ENCODE results near the gene FDCSP. TPM values are rescaled to one million over a fixed set of nuclear protein-coding genes. Genes with fewer than 3 reads are reported as not detected.

FDCSP gene
- total and polyA plus RNA-seq, 2 donors (not counting 1 experiment from before 2014, with no cell fraction given): not detected

GRCh38 chr4:70236125-70236524, 10.2 kb downstream of the FDCSP start:
- CTCF ChIA-PET: no interaction called here
- Histone ChIP-seq H3K27me3 (replicated peaks in 1 of 4; ENCODE audit: control extremely low read depth in 1 of 4, control insufficient read depth in 3 of 4, insufficient read depth in 4 of 4, low read length in 3 of 4) (no peaks in the 10 kb centered on the region), H3K27ac (ENCODE audit: low read length in 2 of 2) (no peak overlapping the region), H3K9ac (ENCODE audit: low read length) (no peak overlapping the region), H2AFZ (ENCODE audit: insufficient read depth, low read depth, low read length, poor library complexity, severe bottlenecking) (no peak overlapping the region), H4K20me1 (ENCODE audit: control insufficient read depth, insufficient read depth, low read length, poor library complexity, severe bottlenecking) (no peaks in the 10 kb centered on the region), H3K4me3 (ENCODE audit: control extremely low read depth in 1 of 5, extremely low read depth in 1 of 5, insufficient read depth in 1 of 5, low read depth in 2 of 5, low read length in 4 of 5) (no peak overlapping the region), H3K36me3 (replicated peaks in 1 of 2; ENCODE audit: control extremely low read depth in 1 of 2, control insufficient read depth in 1 of 2, extremely low read depth in 1 of 2, insufficient read depth in 2 of 2, low read length in 1 of 2) (no peaks in the 10 kb centered on the region), H3K4me1 (ENCODE audit: control insufficient read depth in 2 of 2, insufficient read depth in 2 of 2, low read length in 2 of 2) (no peaks in the 10 kb centered on the region), H3K9me3 (ENCODE audit: control extremely low read depth in 1 of 3, control insufficient read depth in 2 of 3, insufficient read depth in 1 of 3, low read length in 2 of 3) (no peaks in the 10 kb centered on the region), H3K4me2 (replicated peaks; ENCODE audit: low read depth, low read length, poor library complexity, severe bottlenecking) (no peak overlapping the region), H3K79me2 (ENCODE audit: control insufficient read depth, insufficient read depth, low read length) (no peaks in the 10 kb centered on the region)
- intact Hi-C loops (cut with micrococcal nuclease): no loop called here
- no CpG with 5 or more reads among the region's 1 CpG for WGBS (ENCODE audit: insufficient coverage)
- H3K4me1 Mint-ChIP-seq: no peaks in the 10 kb centered on the region
- ATAC-seq (ENCODE audit: low read depth) (no peak), DNase-seq (no peak)
- no peak overlapping the region for H3K4me3 Mint-ChIP-seq
- no peaks in the 10 kb centered on the region for H3K9me3 Mint-ChIP-seq (ENCODE audit: insufficient read depth)
- TF ChIP-seq CTCF (IDR thresholded peaks at IDR 0.05) (no peak), EZH2 (IDR thresholded peaks at IDR 0.05; ENCODE audit: borderline replicate concordance, insufficient read depth, low read depth, low read length, poor library complexity, severe bottlenecking) (no peak)
- POLR2A ChIA-PET: no interaction called here
- H3K27ac Mint-ChIP-seq: no peak overlapping the region
- no peaks in the 10 kb centered on the region for H3K27me3 Mint-ChIP-seq

DNA sequence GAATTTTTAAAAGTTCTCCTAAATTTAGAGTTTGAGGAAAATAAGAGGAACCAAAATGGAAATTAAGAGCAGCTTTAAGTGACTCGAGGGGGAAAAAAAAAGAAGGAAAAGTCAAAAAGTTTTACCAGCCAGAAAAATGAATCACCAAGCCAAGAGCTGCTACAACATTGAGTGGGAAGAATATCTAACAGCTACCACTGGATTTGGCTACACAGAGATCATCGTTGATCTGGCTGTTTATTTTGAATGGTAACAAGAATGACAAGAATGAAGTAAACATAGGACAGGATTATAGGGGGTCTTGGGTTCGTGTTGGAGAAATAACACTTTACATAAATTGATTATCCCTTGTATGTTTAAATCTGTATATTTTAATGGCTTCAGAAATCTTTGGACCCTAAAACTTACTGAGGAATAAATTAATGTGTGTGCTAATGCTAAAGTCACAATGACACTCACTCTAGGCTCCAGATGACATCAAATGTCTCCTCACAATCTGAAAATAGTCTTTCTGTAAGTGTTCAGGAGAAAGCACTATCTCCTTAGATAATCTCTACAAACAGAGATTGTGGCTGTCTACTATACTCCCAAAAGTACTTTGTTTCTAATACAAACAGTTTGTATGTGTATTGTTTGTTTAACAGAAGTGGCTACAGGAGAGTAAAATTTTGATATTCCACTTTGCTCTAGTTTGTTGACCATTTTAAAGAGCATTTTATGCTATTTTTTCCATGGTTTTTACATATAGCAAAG, 13.4 kb downstream of the FDCSP start:
- POLR2A ChIA-PET: no interaction called here
- Mint-ChIP-seq H3K27me3 (no peaks in the 10 kb centered on the region), H3K4me3 (no peak overlapping the region), H3K4me1 (no peaks in the 10 kb centered on the region), H3K9me3 (ENCODE audit: insufficient read depth) (no peaks in the 10 kb centered on the region), H3K27ac (no peak overlapping the region)
- CTCF ChIA-PET: no interaction called here
- H3K27me3 ChIP-seq (replicated peaks in 1 of 4; ENCODE audit: control extremely low read depth in 1 of 4, control insufficient read depth in 3 of 4, insufficient read depth in 4 of 4, low read length in 3 of 4): no peaks in the 10 kb centered on the region
- H3K79me2 ChIP-seq (ENCODE audit: control insufficient read depth, insufficient read depth, low read length): no peaks in the 10 kb centered on the region
- WGBS (ENCODE audit: insufficient coverage): no CpG with 5 or more reads among the region's 3 CpGs
- TF ChIP-seq CTCF (IDR thresholded peaks at IDR 0.05): no peak
- TF ChIP-seq EZH2 (IDR thresholded peaks at IDR 0.05; ENCODE audit: borderline replicate concordance, insufficient read depth, low read depth, low read length, poor library complexity, severe bottlenecking): no peak
- no peak overlapping the region for H3K27ac ChIP-seq (ENCODE audit: low read length in 2 of 2)
- H2AFZ ChIP-seq (ENCODE audit: insufficient read depth, low read depth, low read length, poor library complexity, severe bottlenecking): no peak overlapping the region
- intact Hi-C loops (cut with micrococcal nuclease): no loop called here
- H3K9me3 ChIP-seq (ENCODE audit: control extremely low read depth in 1 of 3, control insufficient read depth in 2 of 3, insufficient read depth in 1 of 3, low read length in 2 of 3): no peaks in the 10 kb centered on the region
- DNase-seq: no peak
- H3K4me3 ChIP-seq (ENCODE audit: control extremely low read depth in 1 of 5, extremely low read depth in 1 of 5, insufficient read depth in 1 of 5, low read depth in 2 of 5, low read length in 4 of 5): no peak overlapping the region
- H4K20me1 ChIP-seq (ENCODE audit: control insufficient read depth, insufficient read depth, low read length, poor library complexity, severe bottlenecking): no peaks in the 10 kb centered on the region
- H3K9ac ChIP-seq (ENCODE audit: low read length): no peak overlapping the region
- H3K36me3 ChIP-seq (replicated peaks in 1 of 2; ENCODE audit: control extremely low read depth in 1 of 2, control insufficient read depth in 1 of 2, extremely low read depth in 1 of 2, insufficient read depth in 2 of 2, low read length in 1 of 2): no peaks in the 10 kb centered on the region
- no peak overlapping the region for H3K4me2 ChIP-seq (replicated peaks; ENCODE audit: low read depth, low read length, poor library complexity, severe bottlenecking)
- H3K4me1 ChIP-seq (ENCODE audit: control insufficient read depth in 2 of 2, insufficient read depth in 2 of 2, low read length in 2 of 2): no peaks in the 10 kb centered on the region
- no peak for ATAC-seq (ENCODE audit: low read depth)
